Esophagus muscularis mucosa (tissue), 3 donors: ENCODE measurements around the gene PLXNC1.

Experiments
- CTCF ChIP-seq, 3 experiments: fragments of 200-600 bp in 2 of 3; fragments of 450-650 bp in 1 of 3; sonication (generic) in 2 of 3; IDR thresholded peaks; one replicate each; pipeline ENCODE4 v1.5.1; 2017 to 2019; ENCODE audit warnings: antibody characterized with exemption in 3 of 3, mild to moderate bottlenecking in 2 of 3, moderate library complexity in 1 of 3
- POLR2A ChIP-seq: fragments of 450-650 bp; IDR thresholded peaks from one replicate; pipeline ENCODE4 v1.6.1; 2017; ENCODE audit warnings: antibody characterized with exemption, moderate library complexity, mild to moderate bottlenecking, low read depth

GRCh38 chr12:94267921-94268471 is 119.6 kb downstream of the PLXNC1 start:
- TF ChIP-seq CTCF (IDR thresholded peaks at IDR 0.05) (no peak), POLR2A (no peak)
